Measurements from ENCODE around the gene GP1BA.

DNA sequence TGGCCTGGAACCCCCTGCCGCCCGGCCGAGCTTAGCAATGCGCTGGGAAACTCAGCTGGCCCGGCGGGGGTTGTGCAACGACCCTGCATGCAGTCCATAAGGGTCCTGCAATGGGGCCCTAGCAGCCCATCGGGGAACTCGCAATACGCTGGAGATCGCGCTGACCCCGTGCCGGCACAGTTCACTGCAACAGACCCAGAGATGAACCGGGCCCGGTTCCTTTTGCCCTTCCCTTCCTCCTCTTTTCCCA, 7.4 kb downstream of the GP1BA start:
- TF ChIP-seq, protein P1, sequence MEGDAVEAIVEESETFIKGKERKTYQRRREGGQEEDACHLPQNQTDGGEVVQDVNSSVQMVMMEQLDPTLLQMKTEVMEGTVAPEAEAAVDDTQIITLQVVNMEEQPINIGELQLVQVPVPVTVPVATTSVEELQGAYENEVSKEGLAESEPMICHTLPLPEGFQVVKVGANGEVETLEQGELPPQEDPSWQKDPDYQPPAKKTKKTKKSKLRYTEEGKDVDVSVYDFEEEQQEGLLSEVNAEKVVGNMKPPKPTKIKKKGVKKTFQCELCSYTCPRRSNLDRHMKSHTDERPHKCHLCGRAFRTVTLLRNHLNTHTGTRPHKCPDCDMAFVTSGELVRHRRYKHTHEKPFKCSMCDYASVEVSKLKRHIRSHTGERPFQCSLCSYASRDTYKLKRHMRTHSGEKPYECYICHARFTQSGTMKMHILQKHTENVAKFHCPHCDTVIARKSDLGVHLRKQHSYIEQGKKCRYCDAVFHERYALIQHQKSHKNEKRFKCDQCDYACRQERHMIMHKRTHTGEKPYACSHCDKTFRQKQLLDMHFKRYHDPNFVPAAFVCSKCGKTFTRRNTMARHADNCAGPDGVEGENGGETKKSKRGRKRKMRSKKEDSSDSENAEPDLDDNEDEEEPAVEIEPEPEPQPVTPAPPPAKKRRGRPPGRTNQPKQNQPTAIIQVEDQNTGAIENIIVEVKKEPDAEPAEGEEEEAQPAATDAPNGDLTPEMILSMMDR (conservative IDR thresholded peaks at IDR 0.05 in 1 of 2, IDR thresholded peaks at IDR 0.05 in 1 of 2; ENCODE audit: low read depth in 1 of 2, low read length in 2 of 2) = no peak
- TF ChIP-seq EZH2 (IDR thresholded peaks at IDR 0.05; ENCODE audit: low read length, missing control alignments) = no peak
